IPS-15b (cell line): ENCODE results near the gene BRINP2.

Experiments used
- H3K27me3 ChIP-seq: one replicate; pipeline ENCODE4 v1.6.1; 2013; ENCODE audit warnings: low read length; ENCODE audit not compliant: control insufficient read depth, insufficient read depth
- H3K36me3 ChIP-seq: one replicate; pipeline ENCODE4 v1.6.1; 2013; ENCODE audit warnings: low read length; ENCODE audit not compliant: control insufficient read depth, insufficient read depth
- H3K4me1 ChIP-seq: one replicate; pipeline ENCODE4 v1.6.1; 2013; ENCODE audit warnings: mild to moderate bottlenecking, low read length; ENCODE audit not compliant: control insufficient read depth, insufficient read depth
- H3K4me3 ChIP-seq: one replicate; pipeline ENCODE4 v1.5.1; 2013; ENCODE audit warnings: low read depth, low read length
- H3K9ac ChIP-seq: one replicate; pipeline ENCODE4 v1.6.1; 2013; ENCODE audit warnings: low read depth, mild to moderate bottlenecking, low read length
- H3K9me3 ChIP-seq: one replicate; pipeline ENCODE4 v1.6.1; 2013; ENCODE audit warnings: mild to moderate bottlenecking, low read length; ENCODE audit not compliant: control insufficient read depth, insufficient read depth

Gene BRINP2

GRCh38 chr1:177206831-177207355 lies 36.1 kb downstream of the BRINP2 start:
- no peak overlapping the region for H3K4me3 ChIP-seq
- H3K36me3 ChIP-seq = peaks cover 2% of the 10 kb centered on the region
- H3K9ac ChIP-seq = no peak overlapping the region
- H3K9me3 ChIP-seq = no peaks in the 10 kb centered on the region
- no peaks in the 10 kb centered on the region for H3K4me1 ChIP-seq
- H3K27me3 ChIP-seq = peaks cover 49% of the 10 kb centered on the region

GRCh38 chr1:177208920-177209319 lies 38.2 kb downstream of the BRINP2 start:
- peaks cover 49% of the 10 kb centered on the region for H3K27me3 ChIP-seq
- H3K4me3 ChIP-seq = no peak overlapping the region
- peaks cover 2% of the 10 kb centered on the region for H3K36me3 ChIP-seq
- no peak overlapping the region for H3K9ac ChIP-seq
- no peaks in the 10 kb centered on the region for H3K4me1 ChIP-seq
- H3K9me3 ChIP-seq = no peaks in the 10 kb centered on the region

- no peak overlapping the region for H3K9ac ChIP-seq
- H3K9me3 ChIP-seq = no peaks in the 10 kb centered on the region
- H3K4me3 ChIP-seq = no peak overlapping the region
- H3K4me1 ChIP-seq = no peaks in the 10 kb centered on the region
- H3K27me3 ChIP-seq = peaks cover 49% of the 10 kb centered on the region
- H3K36me3 ChIP-seq = peaks cover 2% of the 10 kb centered on the region
These were observed 38.6 kb downstream of the BRINP2 start for GRCh38 chr1:177209357-177209756.

GRCh38 chr1:177210071-177210470 lies 39.3 kb downstream of the BRINP2 start:
- Histone ChIP-seq H3K4me3 (no peak overlapping the region), H3K36me3 (peaks cover 2% of the 10 kb centered on the region), H3K9ac (no peak overlapping the region), H3K4me1 (no peaks in the 10 kb centered on the region), H3K27me3 (peaks cover 49% of the 10 kb centered on the region), H3K9me3 (no peaks in the 10 kb centered on the region)

GRCh38 chr1:177211231-177211630 lies 40.5 kb downstream of the BRINP2 start:
- Histone ChIP-seq H3K9ac (no peak overlapping the region), H3K9me3 (no peaks in the 10 kb centered on the region), H3K4me3 (no peak overlapping the region), H3K27me3 (peaks cover 45% of the 10 kb centered on the region), H3K36me3 (no peaks in the 10 kb centered on the region), H3K4me1 (no peaks in the 10 kb centered on the region)

GRCh38 chr1:177216587-177217202 lies 45.9 kb downstream of the BRINP2 start:
- Histone ChIP-seq H3K9me3 (no peaks in the 10 kb centered on the region), H3K4me1 (no peaks in the 10 kb centered on the region), H3K9ac (no peak overlapping the region), H3K36me3 (no peaks in the 10 kb centered on the region), H3K4me3 (no peak overlapping the region), H3K27me3 (no peaks in the 10 kb centered on the region)

GRCh38 chr1:177219554-177220458 lies 49.0 kb downstream of the BRINP2 start:
- Histone ChIP-seq H3K36me3 (no peaks in the 10 kb centered on the region), H3K27me3 (no peaks in the 10 kb centered on the region), H3K4me3 (no peak overlapping the region), H3K9me3 (no peaks in the 10 kb centered on the region), H3K4me1 (no peaks in the 10 kb centered on the region), H3K9ac (no peak overlapping the region)

- H3K36me3 ChIP-seq = no peaks in the 10 kb centered on the region
- no peaks in the 10 kb centered on the region for H3K4me1 ChIP-seq
- no peak overlapping the region for H3K9ac ChIP-seq
- H3K4me3 ChIP-seq = no peak overlapping the region
- H3K9me3 ChIP-seq = no peaks in the 10 kb centered on the region
- no peaks in the 10 kb centered on the region for H3K27me3 ChIP-seq
These were observed 52.6 kb downstream of the BRINP2 start for GRCh38 chr1:177223359-177223758.

GRCh38 chr1:177227978-177228692 lies 57.4 kb downstream of the BRINP2 start:
- Histone ChIP-seq H3K9me3 (no peaks in the 10 kb centered on the region), H3K4me3 (no peak overlapping the region), H3K4me1 (no peaks in the 10 kb centered on the region), H3K27me3 (no peaks in the 10 kb centered on the region), H3K9ac (no peak overlapping the region), H3K36me3 (no peaks in the 10 kb centered on the region)

GRCh38 chr1:177228693-177229065 lies 57.9 kb downstream of the BRINP2 start:
- Histone ChIP-seq H3K36me3 (no peaks in the 10 kb centered on the region), H3K27me3 (no peaks in the 10 kb centered on the region), H3K9ac (no peak overlapping the region), H3K4me3 (no peak overlapping the region), H3K9me3 (no peaks in the 10 kb centered on the region), H3K4me1 (no peaks in the 10 kb centered on the region)

GRCh38 chr1:177229781-177230180 lies 59.0 kb downstream of the BRINP2 start:
- Histone ChIP-seq H3K9me3 (no peaks in the 10 kb centered on the region), H3K4me3 (no peak overlapping the region), H3K36me3 (no peaks in the 10 kb centered on the region), H3K4me1 (no peaks in the 10 kb centered on the region), H3K27me3 (no peaks in the 10 kb centered on the region), H3K9ac (no peak overlapping the region)
